Neutrophil (primary cell): ENCODE measurements around the gene UNKL.

Experiments
- H3K27ac ChIP-seq: fragments of 200-600 bp; sonication (generic); 2 replicates; pipeline ENCODE4 v1.5.1; 2016; ENCODE audit warnings: mild to moderate bottlenecking, moderate library complexity
- H3K27me3 ChIP-seq: fragments of 200-600 bp; sonication (generic); 2 replicates; pipeline ENCODE4 v1.6.0; 2016; ENCODE audit warnings: mild to moderate bottlenecking
- H3K36me3 ChIP-seq: fragments of 200-600 bp; sonication (generic); 2 replicates; pipeline ENCODE4 v1.5.1; 2017
- H3K4me1 ChIP-seq, 2 experiments: fragments of 200-600 bp in 1 of 2; sonication (generic) in 1 of 2; 1 replicate in 1 of 2; 2 replicates in 1 of 2; pipeline versions ENCODE4 v1.5.1 to v1.6.1; 2013 to 2016; ENCODE audit warnings: low read depth in 1 of 2, low read length in 1 of 2, mild to moderate bottlenecking in 1 of 2, moderate library complexity in 1 of 2; ENCODE audit not compliant: control insufficient read depth in 1 of 2, insufficient read depth in 1 of 2
- H3K4me3 ChIP-seq, 2 experiments: fragments of 200-600 bp in 1 of 2; sonication (generic) in 1 of 2; 1 replicate in 1 of 2; 2 replicates in 1 of 2; pipeline ENCODE4 v1.5.1; 2013 to 2016; ENCODE audit warnings: low read depth in 1 of 2, low read length in 1 of 2, mild to moderate bottlenecking in 1 of 2, moderate library complexity in 1 of 2
- H3K9me3 ChIP-seq: fragments of 200-600 bp; sonication (generic); 2 replicates; pipeline ENCODE4 v1.5.1; 2016
- CTCF ChIP-seq: fragments of 200-600 bp; sonication (generic); IDR thresholded peaks from 2 replicates; pipeline ENCODE4 v1.5.1; 2016; ENCODE audit warnings: antibody characterized with exemption

The UNKL gene

GRCh38 chr16:1374418-1375297 lies 39.8 kb downstream of the UNKL start:
- Histone ChIP-seq H3K9me3 (no peaks in the 10 kb centered on the region), H3K27me3 (peaks cover 10% of the 10 kb centered on the region), H3K27ac (no peak overlapping the region), H3K36me3 (peaks cover 72% of the 10 kb centered on the region), H3K4me1 (peaks cover 8 to 15% of the 10 kb centered on the region in 2 experiments), H3K4me3 (no peak overlapping the region)
- TF ChIP-seq CTCF, result no peak

DNA sequence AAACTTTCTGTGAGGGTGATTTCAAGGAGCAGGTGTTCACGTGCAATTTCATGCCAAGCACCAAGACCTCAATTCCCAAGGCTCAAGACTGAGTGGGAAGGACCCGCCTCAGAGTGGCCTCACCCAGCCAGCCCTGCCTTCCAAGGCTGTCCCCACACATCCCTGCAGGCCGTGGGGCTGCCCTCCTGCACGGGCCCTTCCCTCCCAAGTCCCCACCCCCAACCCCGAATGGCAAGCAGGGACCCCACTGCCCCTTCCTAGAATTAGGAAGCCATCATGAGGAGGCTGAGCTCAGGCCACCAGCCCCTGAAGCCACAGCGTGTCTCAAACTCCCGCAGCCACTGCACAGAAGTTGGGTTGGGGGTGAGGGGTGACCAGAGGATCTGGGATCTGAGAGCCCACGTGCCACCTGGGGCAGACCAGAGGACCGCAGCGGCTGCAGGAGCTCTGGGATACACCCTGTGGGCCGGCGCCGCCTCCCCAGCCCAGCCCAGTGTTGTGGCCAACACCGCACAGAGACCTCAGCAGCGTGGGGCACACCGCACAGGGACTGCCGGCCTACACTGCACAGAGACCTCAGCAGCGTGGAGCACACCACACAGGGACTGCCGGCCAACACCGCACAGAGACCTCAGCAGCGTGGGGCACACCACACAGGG lies 42.1 kb downstream of the UNKL start:
- Histone ChIP-seq H3K4me1 (no peaks in the 10 kb centered on the region), H3K36me3 (peaks cover 78% of the 10 kb centered on the region), H3K4me3 (no peak overlapping the region), H3K27me3 (no peaks in the 10 kb centered on the region), H3K9me3 (no peaks in the 10 kb centered on the region), H3K27ac (no peak overlapping the region)
- TF ChIP-seq CTCF, result no peak

DNA sequence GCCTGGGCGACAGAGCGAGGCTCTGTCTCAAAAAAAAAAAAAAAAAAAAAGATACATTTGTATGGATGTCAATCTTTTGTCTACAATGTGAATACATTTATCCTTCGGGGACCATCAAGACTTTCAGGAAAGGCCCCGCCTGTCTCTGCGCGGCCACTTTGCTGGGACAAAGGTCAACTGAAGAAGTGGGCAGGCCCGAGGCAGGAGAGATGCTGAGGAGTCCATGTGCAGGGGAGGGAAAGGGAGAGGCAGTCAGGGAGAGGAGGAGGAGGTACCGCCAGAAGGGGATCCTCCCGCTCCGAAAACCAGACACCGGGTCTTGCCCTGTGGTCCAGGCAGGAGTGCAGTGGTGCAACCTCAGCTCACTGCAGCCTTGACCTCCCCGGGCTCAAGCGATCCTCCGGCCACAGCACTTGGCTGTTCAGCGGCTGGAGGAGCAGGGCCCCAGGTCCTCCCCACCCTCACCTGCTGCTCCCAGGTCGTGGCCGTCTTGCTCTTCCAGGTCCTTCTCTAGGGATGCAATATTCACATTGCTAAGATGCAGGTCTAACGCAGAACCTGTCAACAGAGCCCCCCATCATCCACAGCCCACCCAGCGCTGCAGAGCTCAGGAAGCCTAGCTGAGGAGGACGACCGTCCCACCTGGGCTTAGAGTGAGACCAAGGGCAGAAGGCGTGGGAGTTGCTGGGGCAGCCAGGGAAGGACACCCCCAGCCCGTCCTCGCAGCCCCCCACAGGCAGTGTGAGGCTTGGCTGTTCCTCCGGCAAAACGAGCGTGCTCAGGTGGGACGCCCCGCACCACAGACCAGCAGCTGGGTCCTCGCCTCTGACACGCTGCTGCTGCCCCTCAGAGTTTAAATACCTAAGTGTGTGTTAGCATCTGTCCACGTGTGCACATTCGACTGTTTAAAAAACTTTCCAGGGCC lies 43.2 kb downstream of the UNKL start:
- H3K4me1 ChIP-seq, result no peaks in the 10 kb centered on the region
- no peaks in the 10 kb centered on the region for H3K9me3 ChIP-seq
- no peaks in the 10 kb centered on the region for H3K27me3 ChIP-seq
- H3K4me3 ChIP-seq, result no peak overlapping the region
- H3K27ac ChIP-seq, result no peak overlapping the region
- no peak for TF ChIP-seq CTCF
- peaks cover 80% of the 10 kb centered on the region for H3K36me3 ChIP-seq

- no peaks in the 10 kb centered on the region for H3K27me3 ChIP-seq
- H3K4me1 ChIP-seq, result peaks cover 0 to 4% of the 10 kb centered on the region in 2 experiments
- no peak overlapping the region for H3K4me3 ChIP-seq
- H3K27ac ChIP-seq, result no peak overlapping the region
- TF ChIP-seq CTCF, result no peak
- H3K9me3 ChIP-seq, result no peaks in the 10 kb centered on the region
- peaks cover 94% of the 10 kb centered on the region for H3K36me3 ChIP-seq
These were observed 46.9 kb downstream of the UNKL start for GRCh38 chr16:1367486-1368174.

DNA sequence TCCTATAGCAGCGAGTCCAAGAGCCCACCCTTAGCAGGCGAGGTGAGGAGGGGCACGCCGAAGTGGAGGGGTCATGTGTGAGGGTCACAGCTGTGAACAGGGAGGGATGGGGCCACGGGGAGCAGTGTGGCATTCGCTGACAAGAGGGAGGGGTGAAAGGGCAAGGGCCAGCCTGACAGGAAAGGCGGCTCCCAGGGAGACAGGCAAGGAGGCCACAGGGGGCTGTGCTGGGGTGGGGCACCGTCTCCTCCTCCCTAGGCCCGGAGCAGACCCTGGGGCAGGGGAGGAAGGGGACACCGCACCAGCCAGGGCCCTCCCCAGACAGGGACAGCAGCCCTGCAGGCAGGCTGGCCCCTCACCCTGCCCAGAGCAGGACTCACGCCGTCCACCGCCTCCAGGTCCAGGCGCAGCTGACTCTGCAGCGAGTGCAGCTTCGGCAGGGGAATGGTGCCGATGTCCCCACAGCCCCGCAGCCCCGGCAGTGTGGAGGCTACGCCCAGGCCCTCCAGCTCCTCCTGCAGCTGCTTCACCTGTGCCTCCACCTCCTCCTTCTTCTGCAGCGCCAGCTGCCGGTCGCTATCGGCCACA lies 47.7 kb downstream of the UNKL start:
- Histone ChIP-seq H3K4me3 (no peak overlapping the region), H3K9me3 (no peaks in the 10 kb centered on the region), H3K27ac (no peak overlapping the region), H3K36me3 (peaks cover 96% of the 10 kb centered on the region), H3K4me1 (peaks cover 0 to 4% of the 10 kb centered on the region in 2 experiments), H3K27me3 (no peaks in the 10 kb centered on the region)
- TF ChIP-seq CTCF, result no peak
